NCI-H2171 (cell line): ENCODE measurements around the gene TRIM34.
"Not testable (repeated sequence)": the region's sequence is repeated elsewhere in the genome, so short reads cannot be mapped to it uniquely, and the experiment has no call there.

Experiments used
- DNase-seq: peaks from one replicate; lab custom pipeline; 2025; lab: John Stamatoyannopoulos, UW

The TRIM34 gene

GRCh38 chr11:5624489-5625279 is at the start of gene TRIM34:
Gene TRIM34, plus strand, starts transcription at chr11:5625001. Its CDS starts 7,331 bp downstream, at chr11:5632332.
- DNase-seq: no peak

- DNase-seq: no peak
Measured at GRCh38 chr11:5575152-5575551, 49.6 kb upstream of the TRIM34 start.

- DNase-seq: no peak
Measured at GRCh38 chr11:5577101-5577500, 47.7 kb upstream of the TRIM34 start.

- no peak for DNase-seq
Measured at GRCh38 chr11:5580577-5580976, 44.2 kb upstream of the TRIM34 start, which contains the start of gene OR52B6. Gene OR52B6, plus strand, starts transcription at chr11:5580877. Its CDS starts 0 bp downstream, at chr11:5580877.

- DNase-seq: no peak
Measured at GRCh38 chr11:5581014-5581413, 43.8 kb upstream of the TRIM34 start.

GRCh38 chr11:5584458-5584857 is 40.3 kb upstream of the TRIM34 start:
- DNase-seq: not testable (repeated sequence)

GRCh38 chr11:5589906-5590305 is 34.9 kb upstream of the TRIM34 start:
- DNase-seq: not testable (repeated sequence)

- no peak for DNase-seq
Measured at GRCh38 chr11:5591613-5592012, 33.2 kb upstream of the TRIM34 start.

GRCh38 chr11:5592615-5593014 is 32.2 kb upstream of the TRIM34 start:
- DNase-seq: no peak

GRCh38 chr11:5593146-5593545 is 31.7 kb upstream of the TRIM34 start:
- no peak for DNase-seq

GRCh38 chr11:5596607-5597201 is 28.1 kb upstream of the TRIM34 start, which contains the start of gene TRIM6:
Gene TRIM6, plus strand, starts transcription at chr11:5596637. Its CDS starts 261 bp downstream, at chr11:5596898.
- no peak for DNase-seq

- DNase-seq: no peak
Measured at GRCh38 chr11:5597953-5598352, 26.8 kb upstream of the TRIM34 start.

- DNase-seq: no peak
Measured at GRCh38 chr11:5600374-5600851, 24.4 kb upstream of the TRIM34 start.

GRCh38 chr11:5602791-5603190 is 22.0 kb upstream of the TRIM34 start:
- not testable (repeated sequence) for DNase-seq

- DNase-seq: no peak
Measured at GRCh38 chr11:5603326-5603725, 21.5 kb upstream of the TRIM34 start.

GRCh38 chr11:5604896-5605295 is 19.9 kb upstream of the TRIM34 start:
- no peak for DNase-seq

GRCh38 chr11:5605849-5606248 is 19.0 kb upstream of the TRIM34 start:
- no peak for DNase-seq

- no peak for DNase-seq
Measured at GRCh38 chr11:5608808-5609207, 16.0 kb upstream of the TRIM34 start.

- DNase-seq: no peak
Measured at GRCh38 chr11:5610446-5610845, 14.4 kb upstream of the TRIM34 start.

GRCh38 chr11:5611627-5612026 is 13.2 kb upstream of the TRIM34 start:
- DNase-seq: no peak

GRCh38 chr11:5618807-5619206 is 6.0 kb upstream of the TRIM34 start:
- DNase-seq: no peak

- no peak for DNase-seq
Measured at GRCh38 chr11:5620651-5621521, 3.9 kb upstream of the TRIM34 start.
